Measurements from ENCODE around the gene LGALS7. TPM values are rescaled to one million over a fixed set of nuclear protein-coding genes. Genes with fewer than 3 reads are reported as not detected.
A peak's percentile ranks its signal among the peaks of the same experiment; 100 is the strongest.

The LGALS7 gene
- total and polyA plus RNA-seq, 2 of the 13 experiments (the other 11 are each of a cell fraction or from before 2014, with no cell fraction given) = 0.73 TPM; not detected in 1

- TF ChIP-seq TEF (CRISPR knock-in tag; IDR thresholded peaks at IDR 0.05) (no peak), RFX3 (CRISPR knock-in tag; IDR thresholded peaks at IDR 0.05) (no peak), SMAD1 (CRISPR knock-in tag; IDR thresholded peaks at IDR 0.05; ENCODE audit: borderline replicate concordance, low read depth) (no peak), KLF13 (CRISPR knock-in tag; IDR thresholded peaks at IDR 0.05) (no peak), ZNF530 (CRISPR knock-in tag; IDR thresholded peaks at IDR 0.05; ENCODE audit: low read depth) (no peak), KAT8 (CRISPR knock-in tag; IDR thresholded peaks at IDR 0.05) (0 out of 2 replicates have a peak, but pooled peaks have one; percentile 14), ZBTB33 (CRISPR knock-in tag; IDR thresholded peaks at IDR 0.05) (no peak), ZNF792 (CRISPR knock-in tag; IDR thresholded peaks at IDR 0.05) (no peak), ZNF503 (CRISPR knock-in tag; IDR thresholded peaks at IDR 0.05) (no peak), ZNF20 (CRISPR knock-in tag; IDR thresholded peaks at IDR 0.05) (no peak), HNRNPK (IDR thresholded peaks at IDR 0.05; ENCODE audit: low read depth, low read length, poor library complexity, severe bottlenecking) (no peak), ZNF383 (CRISPR knock-in tag; IDR thresholded peaks at IDR 0.05; ENCODE audit: borderline replicate concordance) (no peak), TAF1 (CRISPR knock-in tag; IDR thresholded peaks at IDR 0.05) (no peak), JUNB (CRISPR knock-in tag; IDR thresholded peaks at IDR 0.05; ENCODE audit: borderline replicate concordance) (peak; percentile 91), ZNF770 (CRISPR knock-in tag; IDR thresholded peaks at IDR 0.05) (no peak), GPBP1L1 (CRISPR knock-in tag; IDR thresholded peaks at IDR 0.05) (no peak), CENPX (CRISPR knock-in tag; IDR thresholded peaks at IDR 0.05) (no peak), SALL1 (CRISPR knock-in tag; IDR thresholded peaks at IDR 0.05) (peak; percentile 53), FUBP1 (CRISPR knock-in tag; IDR thresholded peaks at IDR 0.05; ENCODE audit: borderline replicate concordance) (no peak), NFATC3 (CRISPR knock-in tag; IDR thresholded peaks at IDR 0.05) (no peak), GATAD2A (CRISPR knock-in tag; IDR thresholded peaks at IDR 0.05) (peak; percentile 49), TEAD3 (CRISPR knock-in tag; optimal IDR thresholded peaks at IDR 0.05; ENCODE audit: borderline replicate concordance) (no peak)
These were observed 10.9 kb upstream of the LGALS7 start (continued) for GRCh38 chr19:38784224-38784623.

Measured in HepG2 (cell line).